Kidney epithelial cell (primary cell): ENCODE measurements around the gene CCDC124. TPM values are rescaled to one million over a fixed set of nuclear protein-coding genes. Genes with fewer than 3 reads are reported as not detected.

Experiments
- DNase-seq: peaks from one replicate; pipeline ENCODE4 v3.0.0-alpha.2; 2010; ENCODE audit warnings: low read depth
- H3K27me3 ChIP-seq: 2 replicates; pipeline ENCODE4 v1.6.0; 2011; ENCODE audit warnings: low read length; ENCODE audit not compliant: control insufficient read depth, insufficient read depth
- H3K36me3 ChIP-seq: 2 replicates; pipeline ENCODE4 v1.5.1; 2011; ENCODE audit warnings: low read length; ENCODE audit not compliant: control insufficient read depth, insufficient read depth
- H3K4me3 ChIP-seq: 2 replicates; pipeline ENCODE4 v1.5.1; 2011; ENCODE audit warnings: low read depth, mild to moderate bottlenecking, control low read depth, low read length
- CTCF ChIP-seq: IDR thresholded peaks from 2 replicates; pipeline ENCODE4 v1.5.1; 2011; ENCODE audit warnings: mild to moderate bottlenecking, moderate library complexity, low read length, control low read depth, inconsistent platforms; ENCODE audit not compliant: insufficient read depth, poor library complexity, severe bottlenecking
- total RNA-seq: library from RNA; depleted of rRNA; stranded (reverse); fragments of >200 nt; gene quantifications from 2 replicates; pipeline ENCODE4 v1.2.3, GENCODE V29; 2015

The CCDC124 gene
- total RNA-seq, 1 donor from 2014 or later = 104 TPM

GRCh38 chr19:17966550-17967256 is 33.9 kb downstream of the CCDC124 start, which contains the start of gene KCNN1:
Gene KCNN1 (plus strand): TSS chr19:17967107. CDS start chr19:17973889, 6,782 bp downstream.
- DNase-seq = no peak
- no peak for TF ChIP-seq CTCF
- peaks cover 44% of the 10 kb centered on the region for H3K27me3 ChIP-seq
- H3K36me3 ChIP-seq = no peaks in the 10 kb centered on the region
- no peak within 1 kb of the TSS for H3K4me3 ChIP-seq

- Histone ChIP-seq H3K4me3 (no peak overlapping the region), H3K36me3 (no peaks in the 10 kb centered on the region), H3K27me3 (peaks cover 40% of the 10 kb centered on the region)
- DNase-seq = no peak
- no peak for TF ChIP-seq CTCF
Measured at GRCh38 chr19:17967257-17968051, 34.6 kb downstream of the CCDC124 start.

- Histone ChIP-seq H3K4me3 (no peak overlapping the region), H3K36me3 (no peaks in the 10 kb centered on the region), H3K27me3 (peaks cover 40% of the 10 kb centered on the region)
- no peak for TF ChIP-seq CTCF
- DNase-seq = no peak
Measured at GRCh38 chr19:17968362-17968761, 35.5 kb downstream of the CCDC124 start.

- DNase-seq = no peak
- H3K27me3 ChIP-seq = peaks cover 38% of the 10 kb centered on the region
- H3K36me3 ChIP-seq = no peaks in the 10 kb centered on the region
- no peak for TF ChIP-seq CTCF
- H3K4me3 ChIP-seq = no peak overlapping the region
Measured at GRCh38 chr19:17969096-17969792, 36.4 kb downstream of the CCDC124 start.

- H3K27me3 ChIP-seq = peaks cover 16% of the 10 kb centered on the region
- no peak overlapping the region for H3K4me3 ChIP-seq
- no peak for DNase-seq
- TF ChIP-seq CTCF = no peak
- H3K36me3 ChIP-seq = no peaks in the 10 kb centered on the region
Measured at GRCh38 chr19:17972230-17972629, 39.4 kb downstream of the CCDC124 start.
